WTC11 (cell line): ENCODE data around the gene MOGAT1. TPM values are rescaled to one million over a fixed set of nuclear protein-coding genes. Genes with fewer than 3 reads are reported as not detected.
A peak's percentile ranks its signal among the peaks of the same experiment; 100 is the strongest.

ENCODE experiments used
- ATAC-seq: fragments of 200-7000 bp; cut with Tn5 transposase; 2 replicates; pipeline ENCODE4 v1.10.0; 2021; ENCODE audit warnings: mild to moderate bottlenecking, moderate library complexity
- CTCF ChIA-PET: fragments of 300-600 bp; sonication (Branson Sonifier 250); formaldehyde crosslinking; loops from one replicate; lab custom pipeline; 2021; ENCODE audit warnings: antibody characterized with exemption; lab: Charles Lee
- POLR2A ChIA-PET: fragments of 350-600 bp; sonication (Branson Sonifier 250); formaldehyde crosslinking; loops from one replicate; lab custom pipeline; 2021; ENCODE audit warnings: antibody characterized with exemption; lab: Charles Lee
- DNase-seq: peaks from one replicate; pipeline ENCODE4 v3.0.0; 2021; ENCODE audit warnings: low spot score
- H3K27ac Mint-ChIP-seq: 2 replicates; pipeline ENCODE4 v1.8.0; 2021; ENCODE audit warnings: mixed read lengths
- H3K27me3 Mint-ChIP-seq: 2 replicates; pipeline ENCODE4 v1.8.0; 2021; ENCODE audit warnings: low read depth, mild to moderate bottlenecking, moderate library complexity, mixed read lengths
- H3K36me3 Mint-ChIP-seq: 2 replicates; pipeline ENCODE4 v1.8.0; 2021; ENCODE audit warnings: mixed read lengths
- H3K4me1 Mint-ChIP-seq: 2 replicates; pipeline ENCODE4 v1.8.0; 2022; ENCODE audit warnings: mixed read lengths
- H3K4me3 Mint-ChIP-seq: 2 replicates; pipeline ENCODE4 v1.8.0; 2021; ENCODE audit warnings: mild to moderate bottlenecking, moderate library complexity, mixed read lengths
- H3K9me3 Mint-ChIP-seq: 2 replicates; pipeline ENCODE4 v1.8.0; 2021; ENCODE audit warnings: mixed read lengths
- AR ChIP-seq: fragments of 250-450 bp; sonication (Bioruptor Pico); IDR thresholded peaks from 2 replicates; pipeline ENCODE4 v1.9.0; 2021; ENCODE audit warnings: mild to moderate bottlenecking
- ATF1 ChIP-seq: sonication (generic); formaldehyde crosslinking; IDR thresholded peaks from 2 replicates; pipeline ENCODE4 v1.8.1; 2023; ENCODE audit warnings: mild to moderate bottlenecking, moderate library complexity, missing genetic modification reagents
- CREB1 ChIP-seq: sonication (generic); formaldehyde crosslinking; IDR thresholded peaks from 2 replicates; pipeline ENCODE4 v1.8.0; 2023; ENCODE audit warnings: mild to moderate bottlenecking, missing genetic modification reagents
- CREM ChIP-seq: sonication (generic); formaldehyde crosslinking; IDR thresholded peaks from 2 replicates; pipeline ENCODE4 v1.8.1; 2022; ENCODE audit warnings: mild to moderate bottlenecking, missing genetic modification reagents, moderate library complexity
- ELF4 ChIP-seq: sonication (generic); formaldehyde crosslinking; IDR thresholded peaks from 2 replicates; pipeline ENCODE4 v1.8.1; 2022; ENCODE audit warnings: low read depth, mild to moderate bottlenecking, moderate library complexity, missing genetic modification reagents
- ESRRA ChIP-seq: sonication (generic); formaldehyde crosslinking; IDR thresholded peaks from 2 replicates; pipeline ENCODE4 v1.8.1; 2022; ENCODE audit warnings: mild to moderate bottlenecking, missing genetic modification reagents, borderline replicate concordance
- ETV6 ChIP-seq: sonication (generic); formaldehyde crosslinking; IDR thresholded peaks from 2 replicates; pipeline ENCODE4 v1.8.1; 2022; ENCODE audit warnings: mild to moderate bottlenecking, missing genetic modification reagents
- FOXJ3 ChIP-seq: sonication (generic); formaldehyde crosslinking; IDR thresholded peaks from 2 replicates; pipeline ENCODE4 v1.9.0; 2021; ENCODE audit warnings: missing genetic modification reagents, mild to moderate bottlenecking, borderline replicate concordance
- FOXK1 ChIP-seq: sonication (generic); formaldehyde crosslinking; IDR thresholded peaks from 2 replicates; pipeline ENCODE4 v1.8.0; 2022; ENCODE audit warnings: mild to moderate bottlenecking, moderate library complexity, missing genetic modification reagents
- HMGXB4 ChIP-seq: sonication (generic); formaldehyde crosslinking; IDR thresholded peaks from 2 replicates; pipeline ENCODE4 v1.8.1; 2023; ENCODE audit warnings: mild to moderate bottlenecking, moderate library complexity, missing genetic modification reagents
- MAX ChIP-seq: sonication (generic); formaldehyde crosslinking; IDR thresholded peaks from 2 replicates; pipeline ENCODE4 v1.8.0; 2022; ENCODE audit warnings: mild to moderate bottlenecking, missing genetic modification reagents
- NFATC4 ChIP-seq: fragments of 250-450 bp; sonication (Bioruptor Pico); IDR thresholded peaks from 2 replicates; pipeline ENCODE4 v1.9.0; 2021; ENCODE audit warnings: mild to moderate bottlenecking
- NR2C2 ChIP-seq: sonication (generic); formaldehyde crosslinking; IDR thresholded peaks from 2 replicates; pipeline ENCODE4 v1.8.0; 2022; ENCODE audit warnings: mild to moderate bottlenecking, missing genetic modification reagents
- OVOL2 ChIP-seq: fragments of 250-450 bp; sonication (Bioruptor Pico); IDR thresholded peaks from 2 replicates; pipeline ENCODE4 v1.9.0; 2021; ENCODE audit warnings: mild to moderate bottlenecking, borderline replicate concordance
- RELA ChIP-seq: sonication (generic); formaldehyde crosslinking; IDR thresholded peaks from 2 replicates; pipeline ENCODE4 v1.8.1; 2022; ENCODE audit warnings: missing genetic modification reagents, mild to moderate bottlenecking, borderline replicate concordance
- SMAD4 ChIP-seq: sonication (generic); formaldehyde crosslinking; IDR thresholded peaks from 2 replicates; pipeline ENCODE4 v1.8.0; 2022; ENCODE audit warnings: mild to moderate bottlenecking, missing genetic modification reagents
- SP1 ChIP-seq: sonication (generic); formaldehyde crosslinking; conservative IDR thresholded peaks from 2 replicates; pipeline ENCODE4 v1.8.1; 2022; ENCODE audit warnings: missing genetic modification reagents
- TEAD1 ChIP-seq: sonication (generic); formaldehyde crosslinking; IDR thresholded peaks from 2 replicates; pipeline ENCODE4 v1.8.0; 2022; ENCODE audit warnings: mild to moderate bottlenecking, missing genetic modification reagents
- TEAD4 ChIP-seq: sonication (generic); formaldehyde crosslinking; IDR thresholded peaks from 2 replicates; pipeline ENCODE4 v1.8.0; 2022; ENCODE audit warnings: mild to moderate bottlenecking, missing genetic modification reagents
- ZBTB43 ChIP-seq: sonication (generic); formaldehyde crosslinking; IDR thresholded peaks from 2 replicates; pipeline ENCODE4 v1.8.1; 2023; ENCODE audit warnings: mild to moderate bottlenecking, missing genetic modification reagents
- ZNF121 ChIP-seq: sonication (generic); formaldehyde crosslinking; IDR thresholded peaks from 2 replicates; pipeline ENCODE4 v1.8.0; 2023; ENCODE audit warnings: missing genetic modification reagents
- ZNF219 ChIP-seq: sonication (generic); formaldehyde crosslinking; IDR thresholded peaks from 2 replicates; pipeline ENCODE4 v1.8.0; 2023; ENCODE audit warnings: missing genetic modification reagents, mild to moderate bottlenecking, borderline replicate concordance
- ZNF396 ChIP-seq: fragments of 250-450 bp; sonication (Bioruptor Pico); IDR thresholded peaks from 2 replicates; pipeline ENCODE4 v1.8.0; 2021; ENCODE audit warnings: mild to moderate bottlenecking, moderate library complexity, borderline replicate concordance
- ZNF671 ChIP-seq: fragments of 250-450 bp; sonication (Bioruptor Pico); IDR thresholded peaks from 2 replicates; pipeline ENCODE4 v1.8.0; 2021; ENCODE audit warnings: mild to moderate bottlenecking
- ZSCAN18 ChIP-seq: fragments of 250-450 bp; sonication (Bioruptor Pico); IDR thresholded peaks from 2 replicates; pipeline ENCODE4 v2.1.2; 2022; ENCODE audit warnings: mild to moderate bottlenecking, moderate library complexity
- total RNA-seq: library from RNA; stranded (reverse); gene quantifications from 3 replicates; pipeline ENCODE4 v1.2.3, GENCODE V29; 2021
- TF ChIP-seq, protein P1 (sequence below): sonication (generic); formaldehyde crosslinking; IDR thresholded peaks from 2 replicates; pipeline ENCODE4 v1.8.1; 2022; ENCODE audit warnings: mild to moderate bottlenecking, missing genetic modification reagents, moderate library complexity, borderline replicate concordance
- TF ChIP-seq, protein P2 (sequence below): sonication (generic); formaldehyde crosslinking; IDR thresholded peaks from 2 replicates; pipeline ENCODE4 v1.8.0; 2022; ENCODE audit warnings: mild to moderate bottlenecking, missing genetic modification reagents

The MOGAT1 gene
- total RNA-seq, 1 experiment from 2014 or later: 0.72 TPM

DNA sequence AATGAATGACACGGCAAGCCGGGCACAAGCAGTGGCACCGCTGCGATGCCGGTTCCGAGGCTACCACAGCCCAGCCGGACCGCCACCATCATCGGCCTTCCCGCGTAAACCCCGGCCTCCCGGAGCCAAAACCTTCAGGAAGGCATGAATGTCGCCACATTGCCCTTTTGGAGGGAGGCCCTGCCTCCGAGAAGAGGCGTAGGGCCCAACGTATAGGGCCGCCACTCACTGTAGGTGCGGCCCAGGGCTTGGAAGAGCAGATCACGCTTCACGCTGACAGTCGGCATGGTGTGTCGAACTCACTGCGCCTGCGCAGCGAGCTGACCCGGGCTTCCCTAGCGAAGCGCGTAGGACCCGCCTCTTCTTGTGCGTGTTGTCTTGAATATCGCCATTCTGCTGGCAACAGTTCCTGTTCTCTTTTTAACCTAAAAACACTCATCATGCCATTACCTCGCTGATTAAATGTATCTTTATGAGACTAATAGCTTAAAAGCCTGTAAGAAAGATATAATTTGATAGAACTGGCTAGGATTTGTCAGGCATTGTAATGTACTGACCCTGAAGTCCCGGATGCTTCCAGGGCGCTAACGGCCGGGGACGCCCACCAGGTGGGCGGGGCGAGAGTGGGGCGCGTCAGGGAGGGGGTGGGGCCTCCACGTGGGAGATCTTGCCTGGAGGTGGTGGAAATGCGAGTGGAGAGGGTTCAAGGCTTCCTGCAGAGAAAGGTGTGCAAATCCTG, 15.5 kb upstream of the MOGAT1 start, which contains the start of gene FARSB:
Gene FARSB, minus strand, starts transcription at position 306 of the 739 bp plus-strand sequence. Its CDS starts 19 bp downstream, at position 287.
- CTCF ChIA-PET: interaction anchor here (1.9 kb wide), 1 partner anchor 15 kb away, joined by 4 read pairs; no protein-coding TSS in a partner anchor
- Mint-ChIP-seq H3K36me3 (0 out of 2 replicates have a peak, but pooled peaks cover 4% of the 10 kb centered on the region), H3K27ac (peak within 1 kb of the TSS; percentile 99), H3K9me3 (peaks cover 3% of the 10 kb centered on the region; the same call in 1 of the 2 replicates), H3K4me1 (peaks cover 22% of the 10 kb centered on the region), H3K27me3 (no peaks in the 10 kb centered on the region), H3K4me3 (peak within 1 kb of the TSS; percentile 98)
- POLR2A ChIA-PET: interaction anchor here (0.5 kb wide), 1 partner anchor 1777 kb away, joined by 3 read pairs; no protein-coding TSS in a partner anchor
- DNase-seq (peak; percentile 93), ATAC-seq (peak; percentile 93)
- TF ChIP-seq ZNF219 (CRISPR knock-in tag) (no peak), ZNF671 (CRISPR knock-in tag) (peak; percentile 46; the same call in 1 of the 2 replicates), MAX (peak; percentile 89), ZNF396 (CRISPR knock-in tag) (no peak), TEAD4 (CRISPR knock-in tag) (no peak), ZSCAN18 (CRISPR knock-in tag) (no peak), ZBTB43 (CRISPR knock-in tag) (no peak), ELF4 (no peak), FOXJ3 (CRISPR knock-in tag) (no peak), ZNF121 (0 out of 2 replicates have a peak, but pooled peaks have one; percentile 8), OVOL2 (CRISPR knock-in tag) (no peak), CREM (0 out of 2 replicates have a peak, but pooled peaks have one; percentile 40), FOXK1 (CRISPR knock-in tag) (0 out of 2 replicates have a peak, but pooled peaks have one; percentile 33), ESRRA (CRISPR knock-in tag) (no peak), TEAD1 (CRISPR knock-in tag) (no peak), CREB1 (CRISPR knock-in tag) (no peak), SP1 (CRISPR knock-in tag) (peak; percentile 50), RELA (CRISPR knock-in tag) (no peak), NR2C2 (CRISPR knock-in tag) (no peak), AR (CRISPR knock-in tag) (no peak), NFATC4 (CRISPR knock-in tag) (no peak), HMGXB4 (CRISPR knock-in tag) (no peak), ATF1 (CRISPR knock-in tag) (no peak), SMAD4 (CRISPR knock-in tag) (no peak), ETV6 (CRISPR knock-in tag) (peak; percentile 80; the same call in 1 of the 2 replicates)
- TF ChIP-seq, protein P1, sequence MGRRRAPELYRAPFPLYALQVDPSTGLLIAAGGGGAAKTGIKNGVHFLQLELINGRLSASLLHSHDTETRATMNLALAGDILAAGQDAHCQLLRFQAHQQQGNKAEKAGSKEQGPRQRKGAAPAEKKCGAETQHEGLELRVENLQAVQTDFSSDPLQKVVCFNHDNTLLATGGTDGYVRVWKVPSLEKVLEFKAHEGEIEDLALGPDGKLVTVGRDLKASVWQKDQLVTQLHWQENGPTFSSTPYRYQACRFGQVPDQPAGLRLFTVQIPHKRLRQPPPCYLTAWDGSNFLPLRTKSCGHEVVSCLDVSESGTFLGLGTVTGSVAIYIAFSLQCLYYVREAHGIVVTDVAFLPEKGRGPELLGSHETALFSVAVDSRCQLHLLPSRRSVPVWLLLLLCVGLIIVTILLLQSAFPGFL: no peak
- TF ChIP-seq, protein P2, sequence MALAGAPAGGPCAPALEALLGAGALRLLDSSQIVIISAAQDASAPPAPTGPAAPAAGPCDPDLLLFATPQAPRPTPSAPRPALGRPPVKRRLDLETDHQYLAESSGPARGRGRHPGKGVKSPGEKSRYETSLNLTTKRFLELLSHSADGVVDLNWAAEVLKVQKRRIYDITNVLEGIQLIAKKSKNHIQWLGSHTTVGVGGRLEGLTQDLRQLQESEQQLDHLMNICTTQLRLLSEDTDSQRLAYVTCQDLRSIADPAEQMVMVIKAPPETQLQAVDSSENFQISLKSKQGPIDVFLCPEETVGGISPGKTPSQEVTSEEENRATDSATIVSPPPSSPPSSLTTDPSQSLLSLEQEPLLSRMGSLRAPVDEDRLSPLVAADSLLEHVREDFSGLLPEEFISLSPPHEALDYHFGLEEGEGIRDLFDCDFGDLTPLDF: no peak
